Esophagus muscularis mucosa (tissue), 4 donors: ENCODE measurements around the gene C1QTNF1. TPM values are rescaled to one million over a fixed set of nuclear protein-coding genes. Genes with fewer than 3 reads are reported as not detected.
A peak's percentile ranks its signal among the peaks of the same experiment; 100 is the strongest.

Experiments used
- DNase-seq: peaks from one replicate; pipeline ENCODE4 v3.0.0-alpha.2; 2017; ENCODE audit errors: extremely low spot score
- H3K27ac ChIP-seq, 4 donors: fragments of 200-600 bp; sonication (generic); replicated peaks in 1 of 4; 1 replicate in 3 of 4; 2 replicates in 1 of 4; pipeline ENCODE4 v1.5.1; 2016 to 2019; ENCODE audit warnings: mild to moderate bottlenecking in 1 of 4
- H3K27me3 ChIP-seq, 4 donors: fragments of 200-600 bp; sonication (generic); one replicate each; pipeline versions ENCODE4 v1.5.1 to v1.6.0; 2016 to 2019
- H3K36me3 ChIP-seq, 4 donors: fragments of 200-600 bp; sonication (generic); one replicate each; pipeline ENCODE4 v1.5.1; 2016 to 2019
- H3K4me1 ChIP-seq, 4 donors: fragments of 200-600 bp; sonication (generic); one replicate each; pipeline ENCODE4 v1.5.1; 2016 to 2019
- H3K4me3 ChIP-seq, 4 donors: fragments of 200-600 bp; sonication (generic); 1 replicate in 2 of 4; 2 replicates in 2 of 4; pipeline ENCODE4 v1.5.1; 2016 to 2019; ENCODE audit warnings: mild to moderate bottlenecking in 4 of 4, moderate library complexity in 1 of 4
- H3K9me3 ChIP-seq, 4 donors: fragments of 200-600 bp; sonication (generic); 1 replicate in 3 of 4; 2 replicates in 1 of 4; pipeline ENCODE4 v1.5.1; 2016 to 2019
- CTCF ChIP-seq, 3 experiments: fragments of 200-600 bp in 2 of 3; fragments of 450-650 bp in 1 of 3; sonication (generic) in 2 of 3; IDR thresholded peaks; one replicate each; pipeline ENCODE4 v1.5.1; 2017 to 2019; ENCODE audit warnings: antibody characterized with exemption in 3 of 3, mild to moderate bottlenecking in 2 of 3, moderate library complexity in 1 of 3
- EP300 ChIP-seq: sonication (generic); formaldehyde crosslinking; IDR thresholded peaks from one replicate; pipeline ENCODE4 v1.6.1; 2017; ENCODE audit warnings: antibody characterized with exemption
- POLR2A ChIP-seq: fragments of 450-650 bp; IDR thresholded peaks from one replicate; pipeline ENCODE4 v1.6.1; 2017; ENCODE audit warnings: antibody characterized with exemption, moderate library complexity, mild to moderate bottlenecking, low read depth
- POLR2AphosphoS5 ChIP-seq, 2 donors: sonication (generic); formaldehyde crosslinking; IDR thresholded peaks; one replicate each; pipeline ENCODE4 v1.6.1; 2017; ENCODE audit warnings: antibody characterized with exemption in 2 of 2
- WGBS: methylation state at CpG from one replicate; pipeline ENCODE4 v1.1.5; 2018; 5-methylcytosine and 5-hydroxymethylcytosine counted together
- intact Hi-C: fragments of 100-400 bp; cut with DNase I; formaldehyde crosslinking; loops from one replicate; pipeline ENCODE4 v1.15.1; 2023
- total RNA-seq, 4 donors: library from RNA; depleted of rRNA; stranded (reverse); fragments of >200 nt; gene quantifications; one replicate each; pipeline versions ENCODE4 v1.1.0 to v1.2.1, GENCODE V29; 2016

C1QTNF1 gene
- total RNA-seq, 4 donors from 2014 or later: 31.1 to 115 (median 70.4) TPM

- no peaks in the 10 kb centered on the region for H3K9me3 ChIP-seq
- WGBS: 79% methylated on average over 14 of the region's 16 CpGs
- peak overlapping the region in 1 of 4 donors; percentile 68 for H3K27ac ChIP-seq
- no peaks in the 10 kb centered on the region for H3K27me3 ChIP-seq
- H3K4me3 ChIP-seq: no peak overlapping the region
- H3K36me3 ChIP-seq: peaks cover 0 to 5% (median 0%) of the 10 kb centered on the region in 4 donors
- intact Hi-C loops: no loop called here
- H3K4me1 ChIP-seq: peaks cover 43 to 51% (median 46%) of the 10 kb centered on the region in 4 donors
- no peak for DNase-seq
- TF ChIP-seq POLR2AphosphoS5 (IDR thresholded peaks at IDR 0.05): no peak
- no peak for TF ChIP-seq POLR2A
- no peak for TF ChIP-seq EP300
- no peak for TF ChIP-seq CTCF (IDR thresholded peaks at IDR 0.05)
These were observed 42.7 kb upstream of the C1QTNF1 start for GRCh38 chr17:78981010-78981888.

GRCh38 chr17:78985395-78985794, 38.6 kb upstream of the C1QTNF1 start:
- 92% methylated on average over 5 of the region's 5 CpGs for WGBS
- TF ChIP-seq CTCF (IDR thresholded peaks at IDR 0.05) (no peak), POLR2A (no peak), POLR2AphosphoS5 (IDR thresholded peaks at IDR 0.05) (no peak), EP300 (no peak)
- Histone ChIP-seq H3K4me1 (peaks cover 16 to 26% (median 24%) of the 10 kb centered on the region in 4 donors), H3K27ac (peak overlapping the region in 1 of 4 donors; percentile 68), H3K36me3 (peaks cover 0 to 9% (median 5%) of the 10 kb centered on the region in 4 donors), H3K27me3 (no peaks in the 10 kb centered on the region), H3K9me3 (no peaks in the 10 kb centered on the region), H3K4me3 (no peak overlapping the region)
- intact Hi-C loops: no loop called here
- no peak for DNase-seq

GRCh38 chr17:78986048-78986648, 37.8 kb upstream of the C1QTNF1 start:
- 40% methylated on average over 6 of the region's 6 CpGs for WGBS
- peak overlapping the region; percentile 22 to 68 (median 43) for H3K27ac ChIP-seq
- H3K36me3 ChIP-seq: peaks cover 0 to 17% (median 13%) of the 10 kb centered on the region in 4 donors
- peaks cover 16 to 26% (median 22%) of the 10 kb centered on the region in 4 donors for H3K4me1 ChIP-seq
- TF ChIP-seq POLR2A: no peak
- peak; percentile 12 to 25 (median 22) for TF ChIP-seq CTCF (IDR thresholded peaks at IDR 0.05)
- no peak for TF ChIP-seq POLR2AphosphoS5 (IDR thresholded peaks at IDR 0.05)
- no peak for DNase-seq
- no peaks in the 10 kb centered on the region for H3K9me3 ChIP-seq
- H3K4me3 ChIP-seq: peak overlapping the region; percentile 25 to 49 (median 38)
- H3K27me3 ChIP-seq: no peaks in the 10 kb centered on the region
- intact Hi-C loops: no loop called here

- Histone ChIP-seq H3K4me3 (peak overlapping the region; percentile 25 to 49 (median 38)), H3K27me3 (no peaks in the 10 kb centered on the region), H3K36me3 (peaks cover 4 to 23% (median 19%) of the 10 kb centered on the region in 4 donors), H3K9me3 (no peaks in the 10 kb centered on the region), H3K27ac (peak overlapping the region; percentile 22 to 68 (median 43)), H3K4me1 (peaks cover 16 to 26% (median 22%) of the 10 kb centered on the region in 4 donors)
- TF ChIP-seq POLR2AphosphoS5 (IDR thresholded peaks at IDR 0.05): peak; percentile 17 to 24
- TF ChIP-seq EP300: no peak
- intact Hi-C loops: no loop called here
- DNase-seq: no peak
- WGBS: 21% methylated on average over 15 of the region's 15 CpGs
These were observed 37.2 kb upstream of the C1QTNF1 start for GRCh38 chr17:78986649-78987328.
